GM23338 (cell line): ENCODE data around the gene FGFR2. TPM values are rescaled to one million over a fixed set of nuclear protein-coding genes. Genes with fewer than 3 reads are reported as not detected.

Experiments
- ATAC-seq: fragments of 200-7000 bp; cut with Tn5 transposase; 3 replicates; pipeline ENCODE4 v1.9.1; 2020
- DNase-seq: peaks from one replicate; pipeline ENCODE4 v3.0.0-alpha.2; 2015; ENCODE audit warnings: low spot score
- H2AFZ ChIP-seq: fragments of 200-600 bp; sonication (generic); 2 replicates; pipeline ENCODE4 v1.8.0; 2016; ENCODE audit warnings: antibody characterized with exemption, mild to moderate bottlenecking, moderate library complexity
- H3F3A ChIP-seq: fragments of 200-600 bp; sonication (generic); replicated peaks from 2 replicates; pipeline ENCODE4 v1.8.0; 2017; ENCODE audit warnings: antibody characterized with exemption, mixed run types, low read depth
- H3K27ac ChIP-seq: fragments of 200-600 bp; sonication (generic); 2 replicates; pipeline ENCODE4 v1.6.1; 2016; ENCODE audit warnings: low read depth
- H3K27me3 ChIP-seq: fragments of 200-600 bp; sonication (generic); 2 replicates; pipeline ENCODE4 v1.8.0; 2016; ENCODE audit warnings: mild to moderate bottlenecking, mixed run types, moderate library complexity; ENCODE audit not compliant: insufficient read depth
- H3K36me3 ChIP-seq: fragments of 200-600 bp; sonication (generic); 2 replicates; pipeline ENCODE4 v1.8.0; 2016; ENCODE audit warnings: mild to moderate bottlenecking; ENCODE audit not compliant: insufficient read depth
- H3K4me1 ChIP-seq: fragments of 200-600 bp; sonication (generic); 2 replicates; pipeline ENCODE4 v1.8.0; 2016; ENCODE audit warnings: mild to moderate bottlenecking, moderate library complexity; ENCODE audit not compliant: insufficient read depth
- H3K4me2 ChIP-seq: fragments of 200-600 bp; sonication (generic); 2 replicates; pipeline ENCODE4 v1.7.1; 2017; ENCODE audit warnings: mixed run types
- H3K4me3 ChIP-seq: fragments of 200-600 bp; sonication (generic); 2 replicates; pipeline ENCODE4 v1.6.1; 2016; ENCODE audit warnings: mixed run types
- H3K79me2 ChIP-seq: fragments of 200-600 bp; sonication (generic); replicated peaks from 2 replicates; pipeline ENCODE4 v1.8.0; 2017; ENCODE audit warnings: mild to moderate bottlenecking; ENCODE audit not compliant: insufficient read depth
- H3K9me2 ChIP-seq: fragments of 200-600 bp; sonication (generic); 2 replicates; pipeline ENCODE4 v1.8.0; 2017; ENCODE audit not compliant: insufficient read depth
- H4K20me1 ChIP-seq: fragments of 200-600 bp; sonication (generic); replicated peaks from 2 replicates; pipeline ENCODE4 v1.8.0; 2017; ENCODE audit warnings: mild to moderate bottlenecking; ENCODE audit not compliant: insufficient read depth
- H3K27ac Mint-ChIP-seq: 2 replicates; pipeline ENCODE4 v1.8.0; 2020; ENCODE audit warnings: inconsistent platforms, mild to moderate bottlenecking, moderate library complexity, mixed read lengths
- H3K27me3 Mint-ChIP-seq: 3 replicates; pipeline ENCODE4 v1.8.0; 2022; ENCODE audit warnings: low read depth, mild to moderate bottlenecking, moderate library complexity, mixed read lengths, inconsistent platforms; ENCODE audit not compliant: insufficient read depth, poor library complexity
- H3K36me3 Mint-ChIP-seq: 3 replicates; pipeline ENCODE4 v1.8.0; 2021; ENCODE audit warnings: low read depth, mild to moderate bottlenecking, inconsistent platforms, moderate library complexity, mixed read lengths
- H3K4me1 Mint-ChIP-seq: 3 replicates; pipeline ENCODE4 v1.8.0; 2020; ENCODE audit warnings: mild to moderate bottlenecking, inconsistent platforms, mixed read lengths
- H3K4me3 Mint-ChIP-seq: 3 replicates; pipeline ENCODE4 v1.8.0; 2021; ENCODE audit warnings: moderate library complexity, mild to moderate bottlenecking, inconsistent platforms, mixed read lengths
- H3K9me3 Mint-ChIP-seq: 3 replicates; pipeline ENCODE4 v1.8.0; 2020; ENCODE audit warnings: moderate library complexity, mild to moderate bottlenecking, inconsistent platforms, mixed read lengths
- CREB1 ChIP-seq: fragments of 250-450 bp; sonication (Bioruptor Pico); IDR thresholded peaks from 2 replicates; pipeline ENCODE4 v1.5.0; 2020; ENCODE audit warnings: low read depth, mild to moderate bottlenecking, moderate library complexity
- EZH2 ChIP-seq: fragments of 200-600 bp; sonication (generic); IDR thresholded peaks from one replicate; pipeline ENCODE4 v1.8.0; 2017; ENCODE audit warnings: antibody characterized with exemption, mild to moderate bottlenecking, low read depth; ENCODE audit not compliant: unreplicated experiment
- EZH2phosphoT487 ChIP-seq: fragments of 200-600 bp; sonication (generic); IDR thresholded peaks from one replicate; pipeline ENCODE4 v1.8.1; 2018; ENCODE audit warnings: antibody characterized with exemption; ENCODE audit not compliant: unreplicated experiment
- JUNB ChIP-seq: IDR thresholded peaks from one replicate; pipeline ENCODE4 v1.6.1; 2016; ENCODE audit warnings: antibody characterized with exemption; ENCODE audit not compliant: unreplicated experiment
- NANOG ChIP-seq: IDR thresholded peaks from 2 replicates; pipeline ENCODE4 v1.6.1; 2016; ENCODE audit warnings: antibody characterized with exemption, borderline replicate concordance
- POLR2AphosphoS5 ChIP-seq: IDR thresholded peaks from 2 replicates; pipeline ENCODE4 v1.6.1; 2016; ENCODE audit warnings: antibody characterized with exemption, low read depth
- STAT1 ChIP-seq: IDR thresholded peaks from one replicate; pipeline ENCODE4 v1.6.1; 2016; ENCODE audit warnings: antibody characterized with exemption; ENCODE audit not compliant: unreplicated experiment
- ZNF114 ChIP-seq: fragments of 250-450 bp; sonication (Bioruptor Pico); IDR thresholded peaks from 2 replicates; pipeline ENCODE4 v1.5.0; 2020; ENCODE audit warnings: mild to moderate bottlenecking, moderate library complexity
- ZNF331 ChIP-seq: fragments of 250-450 bp; sonication (Bioruptor Pico); IDR thresholded peaks from 2 replicates; pipeline ENCODE4 v1.5.0; 2020; ENCODE audit warnings: low read depth, mild to moderate bottlenecking, moderate library complexity
- polyA plus RNA-seq: library from polyadenylated mRNA; unstranded; fragments of >200 nt; fragmentation: Nextera tagmentation; extraction: Ambion mirVana; gene quantifications from 2 replicates; pipeline ENCODE4 v1.2.1, GENCODE V29; 2016
- total RNA-seq: library from RNA; depleted of rRNA; stranded (reverse); fragments of >200 nt; shearing (Covaris generic); gene quantifications from 2 replicates; pipeline ENCODE4 v1.2.3, GENCODE V29; 2014
- TF ChIP-seq, protein P1 (sequence below): fragments of 250-450 bp; sonication (Bioruptor Pico); IDR thresholded peaks from 2 replicates; pipeline ENCODE4 v1.5.0; 2020; ENCODE audit warnings: mild to moderate bottlenecking, moderate library complexity
- TF ChIP-seq, protein P2 (sequence below): IDR thresholded peaks from one replicate; pipeline ENCODE4 v1.6.1; 2018; ENCODE audit warnings: antibody characterized with exemption; ENCODE audit not compliant: unreplicated experiment
- TF ChIP-seq, protein P3 (sequence below), 2 experiments: fragments of 200-600 bp in 1 of 2; sonication (generic) in 1 of 2; conservative IDR thresholded peaks; 2 replicates each; pipeline versions ENCODE4 v1.5.1 to v1.6.1; 2016 to 2017; ENCODE audit warnings: antibody characterized with exemption in 2 of 2, low read depth in 2 of 2, mild to moderate bottlenecking in 2 of 2, moderate library complexity in 1 of 2
- TF ChIP-seq, protein P4 (sequence below): IDR thresholded peaks from 2 replicates; pipeline ENCODE4 v1.6.1; 2016; ENCODE audit warnings: antibody characterized with exemption

Gene FGFR2
- total and polyA plus RNA-seq, 2 experiments from 2014 or later, result 31.1 to 106 TPM

DNA sequence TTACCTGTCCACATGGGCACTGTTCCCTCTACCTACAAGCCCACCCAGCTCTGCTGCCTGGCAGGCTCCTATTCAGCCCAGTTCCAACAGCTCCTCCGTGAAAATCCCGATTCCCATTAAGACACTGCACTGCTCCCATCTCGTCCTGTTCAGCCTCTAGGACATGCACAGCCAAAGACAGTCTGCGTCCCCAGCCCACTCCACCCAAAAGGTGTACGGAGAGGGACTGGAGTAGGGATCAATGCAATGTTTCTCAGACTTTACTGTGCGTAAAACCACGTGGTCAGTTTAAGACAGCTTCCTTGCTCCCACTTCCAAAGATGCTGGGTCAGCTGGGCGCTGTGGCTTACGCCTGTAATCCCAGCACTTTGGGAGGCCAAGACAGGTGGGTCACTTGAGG lies 19.9 kb downstream of the FGFR2 start:
- H3K79me2 ChIP-seq, result peaks cover 89% of the 10 kb centered on the region
- peaks cover 24% of the 10 kb centered on the region for H3F3A ChIP-seq
- no peaks in the 10 kb centered on the region for H3K9me2 ChIP-seq
- peak overlapping the region; percentile 98 for H3K27ac ChIP-seq
- Mint-ChIP-seq H3K36me3 (peaks cover 39% of the 10 kb centered on the region), H3K4me1 (peaks cover 87% of the 10 kb centered on the region), H3K27ac (peak overlapping the region; percentile 96; the same call in 1 of the 2 replicates), H3K4me3 (peak overlapping the region; percentile 53), H3K27me3 (peaks cover 18% of the 10 kb centered on the region), H3K9me3 (no peaks in the 10 kb centered on the region)
- H3K4me1 ChIP-seq, result peaks cover 80% of the 10 kb centered on the region
- TF ChIP-seq ZNF114 (no peak), POLR2AphosphoS5 (no peak), STAT1 (no peak), EZH2 (no peak), EZH2phosphoT487 (no peak), ZNF331 (CRISPR knock-in tag) (no peak), NANOG (no peak), CREB1 (CRISPR knock-in tag) (no peak), JUNB (no peak)
- TF ChIP-seq, protein P1, sequence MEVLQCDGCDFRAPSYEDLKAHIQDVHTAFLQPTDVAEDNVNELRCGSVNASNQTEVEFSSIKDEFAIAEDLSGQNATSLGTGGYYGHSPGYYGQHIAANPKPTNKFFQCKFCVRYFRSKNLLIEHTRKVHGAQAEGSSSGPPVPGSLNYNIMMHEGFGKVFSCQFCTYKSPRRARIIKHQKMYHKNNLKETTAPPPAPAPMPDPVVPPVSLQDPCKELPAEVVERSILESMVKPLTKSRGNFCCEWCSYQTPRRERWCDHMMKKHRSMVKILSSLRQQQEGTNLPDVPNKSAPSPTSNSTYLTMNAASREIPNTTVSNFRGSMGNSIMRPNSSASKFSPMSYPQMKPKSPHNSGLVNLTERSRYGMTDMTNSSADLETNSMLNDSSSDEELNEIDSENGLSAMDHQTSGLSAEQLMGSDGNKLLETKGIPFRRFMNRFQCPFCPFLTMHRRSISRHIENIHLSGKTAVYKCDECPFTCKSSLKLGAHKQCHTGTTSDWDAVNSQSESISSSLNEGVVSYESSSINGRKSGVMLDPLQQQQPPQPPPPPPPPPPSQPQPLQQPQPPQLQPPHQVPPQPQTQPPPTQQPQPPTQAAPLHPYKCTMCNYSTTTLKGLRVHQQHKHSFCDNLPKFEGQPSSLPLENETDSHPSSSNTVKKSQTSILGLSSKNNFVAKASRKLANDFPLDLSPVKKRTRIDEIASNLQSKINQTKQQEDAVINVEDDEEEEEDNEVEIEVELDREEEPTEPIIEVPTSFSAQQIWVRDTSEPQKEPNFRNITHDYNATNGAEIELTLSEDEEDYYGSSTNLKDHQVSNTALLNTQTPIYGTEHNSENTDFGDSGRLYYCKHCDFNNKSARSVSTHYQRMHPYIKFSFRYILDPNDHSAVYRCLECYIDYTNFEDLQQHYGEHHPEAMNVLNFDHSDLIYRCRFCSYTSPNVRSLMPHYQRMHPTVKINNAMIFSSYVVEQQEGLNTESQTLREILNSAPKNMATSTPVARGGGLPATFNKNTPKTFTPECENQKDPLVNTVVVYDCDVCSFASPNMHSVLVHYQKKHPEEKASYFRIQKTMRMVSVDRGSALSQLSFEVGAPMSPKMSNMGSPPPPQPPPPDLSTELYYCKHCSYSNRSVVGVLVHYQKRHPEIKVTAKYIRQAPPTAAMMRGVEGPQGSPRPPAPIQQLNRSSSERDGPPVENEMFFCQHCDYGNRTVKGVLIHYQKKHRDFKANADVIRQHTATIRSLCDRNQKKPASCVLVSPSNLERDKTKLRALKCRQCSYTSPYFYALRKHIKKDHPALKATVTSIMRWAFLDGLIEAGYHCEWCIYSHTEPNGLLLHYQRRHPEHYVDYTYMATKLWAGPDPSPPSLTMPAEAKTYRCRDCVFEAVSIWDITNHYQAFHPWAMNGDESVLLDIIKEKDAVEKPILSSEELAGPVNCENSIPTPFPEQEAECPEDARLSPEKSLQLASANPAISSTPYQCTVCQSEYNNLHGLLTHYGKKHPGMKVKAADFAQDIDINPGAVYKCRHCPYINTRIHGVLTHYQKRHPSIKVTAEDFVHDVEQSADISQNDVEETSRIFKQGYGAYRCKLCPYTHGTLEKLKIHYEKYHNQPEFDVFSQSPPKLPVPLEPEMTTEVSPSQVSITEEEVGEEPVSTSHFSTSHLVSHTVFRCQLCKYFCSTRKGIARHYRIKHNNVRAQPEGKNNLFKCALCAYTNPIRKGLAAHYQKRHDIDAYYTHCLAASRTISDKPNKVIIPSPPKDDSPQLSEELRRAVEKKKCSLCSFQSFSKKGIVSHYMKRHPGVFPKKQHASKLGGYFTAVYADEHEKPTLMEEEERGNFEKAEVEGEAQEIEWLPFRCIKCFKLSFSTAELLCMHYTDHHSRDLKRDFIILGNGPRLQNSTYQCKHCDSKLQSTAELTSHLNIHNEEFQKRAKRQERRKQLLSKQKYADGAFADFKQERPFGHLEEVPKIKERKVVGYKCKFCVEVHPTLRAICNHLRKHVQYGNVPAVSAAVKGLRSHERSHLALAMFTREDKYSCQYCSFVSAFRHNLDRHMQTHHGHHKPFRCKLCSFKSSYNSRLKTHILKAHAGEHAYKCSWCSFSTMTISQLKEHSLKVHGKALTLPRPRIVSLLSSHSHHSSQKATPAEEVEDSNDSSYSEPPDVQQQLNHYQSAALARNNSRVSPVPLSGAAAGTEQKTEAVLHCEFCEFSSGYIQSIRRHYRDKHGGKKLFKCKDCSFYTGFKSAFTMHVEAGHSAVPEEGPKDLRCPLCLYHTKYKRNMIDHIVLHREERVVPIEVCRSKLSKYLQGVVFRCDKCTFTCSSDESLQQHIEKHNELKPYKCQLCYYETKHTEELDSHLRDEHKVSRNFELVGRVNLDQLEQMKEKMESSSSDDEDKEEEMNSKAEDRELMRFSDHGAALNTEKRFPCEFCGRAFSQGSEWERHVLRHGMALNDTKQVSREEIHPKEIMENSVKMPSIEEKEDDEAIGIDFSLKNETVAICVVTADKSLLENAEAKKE, result no peak
- TF ChIP-seq, protein P2, sequence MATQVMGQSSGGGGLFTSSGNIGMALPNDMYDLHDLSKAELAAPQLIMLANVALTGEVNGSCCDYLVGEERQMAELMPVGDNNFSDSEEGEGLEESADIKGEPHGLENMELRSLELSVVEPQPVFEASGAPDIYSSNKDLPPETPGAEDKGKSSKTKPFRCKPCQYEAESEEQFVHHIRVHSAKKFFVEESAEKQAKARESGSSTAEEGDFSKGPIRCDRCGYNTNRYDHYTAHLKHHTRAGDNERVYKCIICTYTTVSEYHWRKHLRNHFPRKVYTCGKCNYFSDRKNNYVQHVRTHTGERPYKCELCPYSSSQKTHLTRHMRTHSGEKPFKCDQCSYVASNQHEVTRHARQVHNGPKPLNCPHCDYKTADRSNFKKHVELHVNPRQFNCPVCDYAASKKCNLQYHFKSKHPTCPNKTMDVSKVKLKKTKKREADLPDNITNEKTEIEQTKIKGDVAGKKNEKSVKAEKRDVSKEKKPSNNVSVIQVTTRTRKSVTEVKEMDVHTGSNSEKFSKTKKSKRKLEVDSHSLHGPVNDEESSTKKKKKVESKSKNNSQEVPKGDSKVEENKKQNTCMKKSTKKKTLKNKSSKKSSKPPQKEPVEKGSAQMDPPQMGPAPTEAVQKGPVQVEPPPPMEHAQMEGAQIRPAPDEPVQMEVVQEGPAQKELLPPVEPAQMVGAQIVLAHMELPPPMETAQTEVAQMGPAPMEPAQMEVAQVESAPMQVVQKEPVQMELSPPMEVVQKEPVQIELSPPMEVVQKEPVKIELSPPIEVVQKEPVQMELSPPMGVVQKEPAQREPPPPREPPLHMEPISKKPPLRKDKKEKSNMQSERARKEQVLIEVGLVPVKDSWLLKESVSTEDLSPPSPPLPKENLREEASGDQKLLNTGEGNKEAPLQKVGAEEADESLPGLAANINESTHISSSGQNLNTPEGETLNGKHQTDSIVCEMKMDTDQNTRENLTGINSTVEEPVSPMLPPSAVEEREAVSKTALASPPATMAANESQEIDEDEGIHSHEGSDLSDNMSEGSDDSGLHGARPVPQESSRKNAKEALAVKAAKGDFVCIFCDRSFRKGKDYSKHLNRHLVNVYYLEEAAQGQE, result no peak
- TF ChIP-seq, protein P3, sequence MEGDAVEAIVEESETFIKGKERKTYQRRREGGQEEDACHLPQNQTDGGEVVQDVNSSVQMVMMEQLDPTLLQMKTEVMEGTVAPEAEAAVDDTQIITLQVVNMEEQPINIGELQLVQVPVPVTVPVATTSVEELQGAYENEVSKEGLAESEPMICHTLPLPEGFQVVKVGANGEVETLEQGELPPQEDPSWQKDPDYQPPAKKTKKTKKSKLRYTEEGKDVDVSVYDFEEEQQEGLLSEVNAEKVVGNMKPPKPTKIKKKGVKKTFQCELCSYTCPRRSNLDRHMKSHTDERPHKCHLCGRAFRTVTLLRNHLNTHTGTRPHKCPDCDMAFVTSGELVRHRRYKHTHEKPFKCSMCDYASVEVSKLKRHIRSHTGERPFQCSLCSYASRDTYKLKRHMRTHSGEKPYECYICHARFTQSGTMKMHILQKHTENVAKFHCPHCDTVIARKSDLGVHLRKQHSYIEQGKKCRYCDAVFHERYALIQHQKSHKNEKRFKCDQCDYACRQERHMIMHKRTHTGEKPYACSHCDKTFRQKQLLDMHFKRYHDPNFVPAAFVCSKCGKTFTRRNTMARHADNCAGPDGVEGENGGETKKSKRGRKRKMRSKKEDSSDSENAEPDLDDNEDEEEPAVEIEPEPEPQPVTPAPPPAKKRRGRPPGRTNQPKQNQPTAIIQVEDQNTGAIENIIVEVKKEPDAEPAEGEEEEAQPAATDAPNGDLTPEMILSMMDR (conservative IDR thresholded peaks at IDR 0.05; ENCODE audit: low read depth in 2 of 2), result no peak
- TF ChIP-seq, protein P4, sequence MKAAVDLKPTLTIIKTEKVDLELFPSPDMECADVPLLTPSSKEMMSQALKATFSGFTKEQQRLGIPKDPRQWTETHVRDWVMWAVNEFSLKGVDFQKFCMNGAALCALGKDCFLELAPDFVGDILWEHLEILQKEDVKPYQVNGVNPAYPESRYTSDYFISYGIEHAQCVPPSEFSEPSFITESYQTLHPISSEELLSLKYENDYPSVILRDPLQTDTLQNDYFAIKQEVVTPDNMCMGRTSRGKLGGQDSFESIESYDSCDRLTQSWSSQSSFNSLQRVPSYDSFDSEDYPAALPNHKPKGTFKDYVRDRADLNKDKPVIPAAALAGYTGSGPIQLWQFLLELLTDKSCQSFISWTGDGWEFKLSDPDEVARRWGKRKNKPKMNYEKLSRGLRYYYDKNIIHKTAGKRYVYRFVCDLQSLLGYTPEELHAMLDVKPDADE, result no peak
- no peak for ATAC-seq
- no peak overlapping the region for H2AFZ ChIP-seq
- H3K4me2 ChIP-seq, result peak overlapping the region; percentile 78
- no peak overlapping the region for H3K4me3 ChIP-seq
- no peaks in the 10 kb centered on the region for H3K27me3 ChIP-seq
- H3K36me3 ChIP-seq, result no peaks in the 10 kb centered on the region; the same call in 1 of the 2 replicates
- no peak for DNase-seq
- H4K20me1 ChIP-seq, result peaks cover 62% of the 10 kb centered on the region
